Right cardiac atrium (tissue), 5 donors: Measurements from ENCODE around the gene CD72. TPM values are rescaled to one million over a fixed set of nuclear protein-coding genes. Genes with fewer than 3 reads are reported as not detected.
"Not testable (repeated sequence)": the region's sequence is repeated elsewhere in the genome, so short reads cannot be mapped to it uniquely, and the experiment has no call there.

Experiments
- ATAC-seq, 2 donors: fragments of 200-7000 bp; cut with Tn5 transposase; one replicate each; pipeline versions ENCODE4 v1.8.0 to v1.9.1; 2020; ENCODE audit warnings: moderate library complexity in 2 of 2, mild to moderate bottlenecking in 1 of 2
- DNase-seq, 3 donors: peaks; one replicate each; pipeline ENCODE4 v3.0.0-alpha.2; 2020
- H3K27ac ChIP-seq: one replicate; pipeline ENCODE4 v1.5.1; 2013; ENCODE audit warnings: mild to moderate bottlenecking, low read length, control low read depth, moderate library complexity
- H3K27me3 ChIP-seq: one replicate; pipeline ENCODE4 v1.6.1; 2013; ENCODE audit not compliant: control insufficient read depth, insufficient read depth
- H3K4me1 ChIP-seq: one replicate; pipeline ENCODE4 v1.6.1; 2013; ENCODE audit warnings: low read length; ENCODE audit not compliant: control insufficient read depth, insufficient read depth
- H3K4me3 ChIP-seq: one replicate; pipeline ENCODE4 v1.5.1; 2013; ENCODE audit warnings: low read length, control low read depth
- H3K9me3 ChIP-seq: one replicate; pipeline ENCODE4 v1.6.1; 2013; ENCODE audit warnings: low read length; ENCODE audit not compliant: control insufficient read depth
- WGBS: extraction: QIAGEN DNeasy Blood & Tissue Kit; methylation state at CpG from one replicate; pipeline ENCODE4 v1.1.7; 2013; 5-methylcytosine and 5-hydroxymethylcytosine counted together
- intact Hi-C, 4 donors: fragments of 100-400 bp; cut with DNase I; formaldehyde crosslinking; loops; one replicate each; pipeline versions ENCODE4 v1.11.0 to v1.14.0; 2022 to 2023
- polyA plus RNA-seq: library from polyadenylated mRNA; stranded (reverse); fragments of 200-250 nt; gene quantifications from one replicate; pipeline ENCODE4 v1.2.3, GENCODE V29; 2013
- total RNA-seq, 4 donors: library from RNA; stranded (reverse); fragmentation: NEBNext Ultra II Directional; extraction: Animal tissue kit (Norgen Biotek cat#: 25700); gene quantifications; one replicate each; pipeline ENCODE4 v1.2.1, GENCODE V29; 2021
- donor health status: healthy with polysubstance abuse.
- donor health status: DM: no; HTN: yes; CAD: no.
- donor health status: DM: no; HTN: no; CAD: no.
- donor health status: DM: no; HTN: yes; CAD: no; lungs with severe emphysema.
- donor health status: DM: yes; HTN: yes; CAD: no.

CD72 gene
- total and polyA plus RNA-seq, 5 donors: 0.58 to 0.68 (median 0.60) TPM

DNA sequence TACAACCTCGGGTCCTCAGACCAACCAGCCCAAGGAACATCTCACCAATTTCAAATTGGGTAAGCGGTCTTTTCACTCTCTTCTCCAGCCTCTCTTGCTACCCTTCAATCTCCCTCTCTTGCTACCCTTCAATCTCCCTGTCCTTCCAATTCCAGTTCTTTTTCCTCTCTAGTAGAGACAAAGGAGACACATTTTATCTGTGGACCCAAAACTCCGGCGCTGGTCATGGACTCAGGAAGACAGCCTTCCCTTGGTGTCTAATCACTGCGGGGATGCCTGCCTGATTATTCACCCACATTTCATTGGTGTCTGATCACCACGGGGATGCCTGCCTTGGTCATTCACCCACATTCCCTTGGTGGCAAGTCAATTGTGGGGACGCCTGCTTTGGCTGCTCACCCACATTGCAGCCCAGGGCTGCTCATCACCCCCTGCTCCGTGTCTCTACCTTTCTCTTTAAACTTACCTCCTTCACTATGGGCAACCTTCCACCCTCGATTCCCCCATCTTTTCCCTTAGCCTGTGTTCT lies 19.3 kb upstream of the CD72 start:
- H3K27ac ChIP-seq, H3K4me3 ChIP-seq, DNase-seq, H3K9me3 ChIP-seq, intact Hi-C loops, H3K27me3 ChIP-seq, ATAC-seq, H3K4me1 ChIP-seq: not testable (repeated sequence)
- WGBS: 96% methylated on average over 9 of the region's 9 CpGs

DNA sequence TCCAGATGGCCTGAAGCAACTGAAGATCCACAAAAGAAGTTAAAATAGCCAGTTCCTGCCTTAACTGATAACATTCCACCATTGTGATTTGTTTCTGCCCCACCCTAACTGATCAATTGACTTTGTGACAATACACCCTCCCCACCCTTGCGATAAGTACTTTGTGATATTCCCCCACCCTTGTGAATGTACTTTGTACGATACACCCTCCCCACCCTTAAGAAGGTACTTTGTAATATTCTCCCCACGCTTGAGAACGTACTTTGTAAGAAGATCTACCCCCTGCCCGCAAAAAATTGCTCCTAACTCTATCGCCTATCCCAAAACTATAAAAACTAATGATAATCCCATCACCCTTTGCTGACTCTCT lies 18.6 kb upstream of the CD72 start:
- H3K9me3 ChIP-seq, H3K4me1 ChIP-seq, ATAC-seq, DNase-seq, H3K27me3 ChIP-seq, H3K4me3 ChIP-seq, intact Hi-C loops, H3K27ac ChIP-seq: not testable (repeated sequence)
- 97% methylated on average over 6 of the region's 6 CpGs for WGBS

DNA sequence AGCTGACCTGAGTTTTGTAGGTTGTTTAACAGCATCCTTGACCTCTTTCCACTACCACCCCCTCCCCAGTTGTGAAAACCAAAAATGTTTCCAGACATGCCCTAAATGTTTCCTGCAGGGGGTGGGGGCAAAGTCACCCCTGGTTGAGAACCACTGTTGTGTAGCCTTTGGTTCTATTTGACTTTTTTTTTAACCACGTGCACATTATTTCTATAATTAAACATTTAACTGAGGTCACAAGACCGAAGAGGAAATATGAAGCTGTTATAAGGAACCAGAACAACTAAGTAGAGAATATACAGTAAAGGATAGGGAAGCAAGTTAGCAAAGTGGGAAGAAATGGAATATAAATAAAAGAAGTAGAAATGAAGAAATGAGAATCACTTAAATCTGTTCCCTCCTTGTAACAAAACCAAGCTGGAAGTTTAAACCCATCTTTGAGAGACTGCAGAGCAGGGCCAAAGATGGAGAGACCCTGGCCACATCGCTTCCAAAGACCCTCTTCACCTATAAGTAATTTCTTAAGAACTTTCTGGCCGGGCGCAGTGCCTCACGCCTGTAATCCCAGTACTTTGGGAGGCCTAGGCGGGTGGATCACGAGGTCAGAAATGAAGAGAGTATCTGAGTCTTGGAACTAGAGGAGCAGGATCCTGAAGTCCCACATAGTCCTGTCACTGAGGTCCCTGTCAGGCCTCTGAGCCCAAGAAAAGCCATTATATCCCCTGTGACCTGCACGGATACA lies 18.1 kb upstream of the CD72 start:
- 75% methylated on average over 9 of the region's 9 CpGs for WGBS
- DNase-seq (no peak), ATAC-seq (no peak)
- Histone ChIP-seq H3K27me3 (no peaks in the 10 kb centered on the region), H3K9me3 (no peaks in the 10 kb centered on the region), H3K27ac (no peak overlapping the region), H3K4me1 (no peaks in the 10 kb centered on the region), H3K4me3 (no peak overlapping the region)
- intact Hi-C loops: no loop called here

DNA sequence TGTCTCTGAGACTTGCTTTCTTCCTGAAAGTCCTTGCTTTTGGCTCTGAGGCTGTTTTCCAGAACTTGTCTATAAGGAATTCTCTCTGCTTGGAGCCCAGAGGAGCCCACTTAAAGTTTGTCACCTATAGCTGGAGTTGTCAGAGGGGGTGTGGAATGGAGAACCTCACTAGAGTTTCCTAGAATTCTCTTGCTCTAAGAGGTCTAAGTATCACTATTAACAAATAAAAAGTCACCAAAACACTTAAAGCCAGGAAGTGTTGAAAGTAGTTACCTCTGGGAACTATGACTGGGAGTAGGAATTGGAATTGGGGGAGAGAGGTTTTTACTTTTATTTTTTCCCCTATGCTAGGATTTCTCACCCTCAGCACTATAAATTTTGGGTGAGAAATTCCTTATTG lies 17.5 kb upstream of the CD72 start:
- intact Hi-C loops: no loop called here
- Histone ChIP-seq H3K4me1 (no peaks in the 10 kb centered on the region), H3K4me3 (no peak overlapping the region), H3K9me3 (no peaks in the 10 kb centered on the region), H3K27me3 (no peaks in the 10 kb centered on the region), H3K27ac (no peak overlapping the region)
- ATAC-seq: no peak
- DNase-seq: no peak

DNA sequence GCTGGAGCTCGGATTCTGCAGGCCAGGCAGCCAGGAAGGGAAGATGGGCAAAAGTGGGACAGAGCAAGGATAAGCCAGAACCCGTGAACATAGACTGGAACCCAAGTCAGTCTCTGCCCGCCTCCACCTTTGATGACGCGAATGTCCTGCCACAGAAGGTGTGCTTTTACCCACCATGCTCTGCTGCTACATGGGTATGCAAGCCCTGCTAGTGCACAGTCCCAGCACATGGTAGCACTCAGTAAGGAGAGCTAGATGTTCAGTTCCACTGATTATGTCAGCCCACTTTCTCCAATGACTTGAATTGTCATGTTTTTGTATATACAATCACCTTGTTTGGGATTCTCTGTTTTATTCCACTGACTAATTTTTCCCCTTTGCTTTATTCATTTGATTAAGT lies 11.4 kb upstream of the CD72 start:
- Histone ChIP-seq H3K27ac (no peak overlapping the region), H3K4me3 (no peak overlapping the region), H3K4me1 (no peaks in the 10 kb centered on the region), H3K27me3 (no peaks in the 10 kb centered on the region), H3K9me3 (no peaks in the 10 kb centered on the region)
- ATAC-seq (no peak), DNase-seq (no peak)
- 82% methylated on average over 5 of the region's 5 CpGs for WGBS
- intact Hi-C loops: no loop called here

DNA sequence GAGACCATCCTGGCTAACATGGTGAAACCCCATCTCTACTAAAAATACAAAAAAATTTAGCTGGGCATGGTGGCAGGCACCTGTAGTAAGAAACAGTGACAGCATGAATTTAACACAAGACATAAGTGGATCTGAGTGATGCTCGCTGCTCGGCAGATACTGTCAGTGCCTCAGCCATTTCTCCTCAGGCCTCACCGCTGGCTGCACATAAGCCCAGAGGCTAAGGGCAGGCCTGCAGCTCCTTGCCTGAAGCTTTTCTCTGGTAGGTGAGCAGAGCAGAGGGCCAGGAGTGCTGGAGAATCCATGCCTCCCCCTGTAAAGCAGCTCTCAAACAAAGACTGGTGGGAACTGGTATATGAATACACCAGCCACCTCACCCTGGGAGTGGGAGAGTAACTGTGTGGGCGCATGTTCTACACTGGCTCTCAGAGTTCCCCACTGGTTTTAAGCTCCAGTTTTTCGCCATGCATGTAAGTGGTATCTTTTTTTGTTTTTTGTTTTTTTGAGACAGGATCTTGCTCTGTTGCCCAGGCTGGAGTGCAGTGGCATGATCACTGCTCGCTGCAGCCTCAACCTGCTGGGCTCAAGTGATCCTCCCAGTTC lies 10.3 kb upstream of the CD72 start:
- DNase-seq (no peak), ATAC-seq (no peak)
- Histone ChIP-seq H3K4me3 (no peak overlapping the region), H3K9me3 (no peaks in the 10 kb centered on the region), H3K27ac (no peak overlapping the region), H3K4me1 (no peaks in the 10 kb centered on the region), H3K27me3 (no peaks in the 10 kb centered on the region)
- WGBS: 91% methylated on average over 6 of the region's 6 CpGs
- intact Hi-C loops: no loop called here

DNA sequence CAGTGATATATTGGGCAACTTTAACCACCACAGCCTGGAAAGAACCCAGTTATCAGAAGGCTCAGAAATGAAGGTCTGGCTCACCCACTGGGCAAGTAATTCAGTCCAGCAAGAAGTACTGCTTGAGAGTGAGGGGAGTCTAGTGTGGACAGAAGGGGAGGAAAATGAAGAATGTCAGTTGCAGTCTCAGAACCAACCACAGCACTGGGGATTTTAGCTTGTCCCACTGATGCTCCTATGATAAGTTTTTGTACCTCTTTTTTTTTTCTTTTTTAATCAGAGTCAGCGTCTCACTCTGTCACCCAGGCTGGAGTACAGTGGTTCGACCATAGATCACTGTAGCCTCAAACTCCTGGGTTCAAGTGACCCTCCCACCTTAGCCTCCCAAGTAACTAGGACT lies 9.4 kb upstream of the CD72 start:
- no peaks in the 10 kb centered on the region for H3K4me1 ChIP-seq
- WGBS: 95% methylated on average over 2 of the region's 2 CpGs
- ATAC-seq: no peak
- H3K27me3 ChIP-seq: no peaks in the 10 kb centered on the region
- no peak overlapping the region for H3K4me3 ChIP-seq
- DNase-seq: no peak
- no peaks in the 10 kb centered on the region for H3K9me3 ChIP-seq
- no peak overlapping the region for H3K27ac ChIP-seq
- intact Hi-C loops: no loop called here

DNA sequence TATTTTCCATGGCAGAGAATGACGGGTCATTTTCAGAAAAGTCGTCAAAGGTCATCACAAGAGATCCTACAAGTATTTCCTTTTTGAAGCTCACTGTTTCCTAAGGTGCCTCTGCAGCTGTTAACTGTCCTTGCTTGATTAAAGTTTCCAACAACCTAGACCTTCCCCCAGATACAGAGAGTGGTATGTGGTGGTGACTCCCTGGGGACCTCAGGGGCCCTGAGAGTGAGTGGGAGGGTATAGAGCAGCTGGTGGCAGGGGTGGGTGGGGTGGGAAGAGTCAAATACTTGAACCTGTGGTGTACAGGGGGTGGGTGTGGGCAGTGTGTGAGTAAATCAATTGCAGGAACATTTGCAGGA lies 1.6 kb upstream of the CD72 start:
- no peak for ATAC-seq
- Histone ChIP-seq H3K9me3 (no peaks in the 10 kb centered on the region), H3K4me3 (no peak overlapping the region), H3K27me3 (no peaks in the 10 kb centered on the region), H3K4me1 (no peaks in the 10 kb centered on the region), H3K27ac (no peak overlapping the region)
- intact Hi-C loops: no loop called here
- 57% methylated on average over 2 of the region's 2 CpGs for WGBS
- DNase-seq: no peak

DNA sequence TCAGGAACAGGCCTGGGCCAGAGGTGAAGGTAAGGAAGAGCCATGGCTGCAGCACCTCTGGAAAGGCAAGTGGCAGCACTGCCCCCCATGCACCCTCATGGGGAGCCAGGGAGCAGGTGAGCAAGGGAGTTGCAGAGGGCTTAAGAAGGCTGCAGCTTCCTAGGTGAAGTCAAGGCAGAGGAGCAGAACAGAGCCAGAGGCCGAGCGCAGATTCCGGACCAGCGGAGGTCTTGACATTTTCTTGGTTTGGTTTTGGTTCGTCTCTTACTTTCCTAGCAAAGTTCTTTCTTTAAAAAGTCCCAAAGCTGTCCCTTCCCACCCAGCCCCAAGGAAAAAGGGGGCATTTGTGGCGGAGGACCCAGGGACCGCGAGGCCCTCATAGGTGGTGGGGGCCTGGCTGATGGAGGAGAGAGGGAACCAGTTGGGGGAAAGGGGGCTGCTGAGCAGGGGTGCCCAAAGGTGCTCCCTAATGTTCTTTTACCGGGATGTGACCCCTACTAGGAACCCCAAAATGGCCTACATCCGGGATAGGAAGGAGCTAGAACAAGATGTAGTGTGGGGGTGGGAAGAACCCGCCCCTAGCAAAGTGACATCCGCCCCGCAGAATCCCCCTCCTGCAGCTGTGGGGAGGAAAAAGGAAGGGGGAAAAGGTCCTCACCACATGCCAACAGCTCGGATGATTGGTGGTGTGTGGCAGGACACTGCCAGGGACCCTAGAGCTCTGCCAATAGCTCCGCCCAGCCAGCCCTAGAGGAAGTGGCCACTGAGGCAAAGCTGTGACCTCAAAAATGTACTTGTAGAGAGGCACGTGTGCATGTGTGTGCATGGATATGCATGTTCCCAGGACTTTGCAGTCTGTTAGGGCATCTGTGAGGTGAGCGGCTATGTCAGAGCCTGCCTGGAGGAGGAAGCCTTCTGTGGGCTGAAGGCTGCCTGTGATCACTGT lies 914 bp upstream of the CD72 start:
- intact Hi-C loops: no loop called here
- Histone ChIP-seq H3K4me3 (no peak overlapping the region), H3K27me3 (no peaks in the 10 kb centered on the region), H3K9me3 (no peaks in the 10 kb centered on the region), H3K4me1 (no peaks in the 10 kb centered on the region), H3K27ac (no peak overlapping the region)
- ATAC-seq: no peak
- 83% methylated on average over 17 of the region's 17 CpGs for WGBS
- DNase-seq: peak in 1 of 3 donors; percentile 48

DNA sequence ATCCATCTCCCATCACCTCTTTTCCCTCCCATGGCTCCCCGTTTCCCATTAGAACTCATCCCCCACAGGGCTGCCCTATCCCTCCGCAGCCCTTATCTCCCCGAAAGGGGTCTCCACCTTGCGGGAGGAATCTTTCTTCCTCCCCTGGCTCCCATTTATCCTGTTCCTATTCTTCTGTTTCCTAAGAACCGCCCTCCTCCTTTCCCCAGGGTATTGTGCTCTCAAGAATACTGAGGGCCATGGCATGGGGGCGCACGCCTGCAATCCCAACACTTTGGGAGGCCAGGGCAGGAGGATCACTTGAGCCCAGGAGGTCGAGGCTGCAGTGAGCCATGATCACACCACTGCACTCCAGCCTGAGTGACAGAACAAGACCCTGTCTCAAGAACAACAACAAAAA lies 665 bp downstream of the CD72 start:
- no peak overlapping the region for H3K27ac ChIP-seq

More for the DNA sequence above, 665 bp downstream of the CD72 start:
- Histone ChIP-seq H3K9me3 (no peaks in the 10 kb centered on the region), H3K4me3 (peak overlapping the region; percentile 47), H3K4me1 (no peaks in the 10 kb centered on the region), H3K27me3 (no peaks in the 10 kb centered on the region)
- intact Hi-C loops: no loop called here
- 55% methylated on average over 8 of the region's 8 CpGs for WGBS
- no peak for ATAC-seq
- DNase-seq: no peak
